Activated T-cell treated with anti-CD3 and anti-CD28 coated beads for 48 hours (primary cell): ENCODE measurements around the gene MRPS15.

Source experiments
- DNase-seq: peaks from one replicate; pipeline ENCODE4 v3.0.0-alpha.2; 2020; ENCODE audit warnings: low read depth

The MRPS15 gene

DNA sequence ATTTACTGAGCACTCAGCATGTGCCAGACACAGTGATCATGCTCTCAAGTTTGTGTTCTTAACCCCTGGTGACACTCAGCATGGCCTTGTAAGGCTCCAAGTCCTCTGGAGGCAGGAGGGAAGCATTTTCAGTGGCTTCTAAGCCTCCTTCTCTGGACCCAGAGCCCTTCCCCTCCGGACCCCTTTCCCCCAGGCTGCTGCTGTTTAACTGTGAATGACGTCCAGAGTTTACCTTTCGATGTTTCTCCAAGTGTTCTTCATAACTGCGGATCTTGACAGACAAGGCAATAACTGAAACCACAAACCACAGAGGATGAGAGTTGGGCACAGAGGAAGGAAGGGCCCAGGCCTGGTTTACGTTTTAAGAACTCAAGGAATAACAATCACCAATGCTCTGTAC is 6.5 kb downstream of the MRPS15 start:
- DNase-seq: no peak

DNA sequence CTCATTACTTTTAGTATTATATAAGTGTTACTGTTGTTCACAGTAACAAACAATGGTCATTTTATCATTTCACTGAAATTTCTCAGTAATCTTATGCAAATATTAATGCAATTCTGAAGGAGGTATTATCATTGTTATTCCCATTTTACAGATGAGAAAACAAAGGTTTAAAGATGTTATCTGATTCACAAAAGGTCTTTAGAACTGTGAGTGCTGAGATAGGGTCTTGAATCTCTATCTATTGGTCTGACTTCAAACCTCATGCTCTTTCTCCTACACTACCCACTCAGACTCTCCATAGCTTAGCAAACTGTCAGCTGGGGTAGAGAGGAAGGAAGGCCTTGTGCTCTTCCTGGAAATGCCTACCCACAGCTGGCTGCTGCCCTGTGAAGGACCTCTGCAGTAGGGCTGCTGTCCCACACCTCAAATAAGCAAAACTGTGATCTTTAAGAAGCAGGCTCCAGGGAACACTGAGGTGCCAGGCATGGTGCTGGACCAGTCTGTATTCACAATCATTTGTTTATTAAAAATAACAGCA is 7.7 kb downstream of the MRPS15 start:
- no peak for DNase-seq

DNA sequence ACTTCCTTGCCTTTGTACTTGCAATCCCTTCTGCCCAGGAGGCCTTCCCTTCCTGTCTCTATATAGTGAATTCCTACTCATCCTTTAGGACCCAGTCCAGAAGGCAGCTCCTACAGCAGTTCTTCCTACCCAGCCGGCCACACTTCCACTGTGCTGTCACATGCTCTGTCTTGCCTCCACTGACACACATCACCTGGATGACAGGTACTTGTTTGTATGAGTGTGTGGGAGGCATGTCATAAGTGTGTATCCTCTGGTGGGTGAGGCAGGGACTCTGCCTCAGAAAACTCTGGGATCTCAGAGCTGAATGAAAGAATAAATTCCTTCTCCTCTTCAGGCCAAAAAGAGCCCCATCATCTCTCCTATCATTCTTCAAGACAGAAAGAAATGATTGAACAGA is 8.8 kb downstream of the MRPS15 start:
- DNase-seq: no peak

DNA sequence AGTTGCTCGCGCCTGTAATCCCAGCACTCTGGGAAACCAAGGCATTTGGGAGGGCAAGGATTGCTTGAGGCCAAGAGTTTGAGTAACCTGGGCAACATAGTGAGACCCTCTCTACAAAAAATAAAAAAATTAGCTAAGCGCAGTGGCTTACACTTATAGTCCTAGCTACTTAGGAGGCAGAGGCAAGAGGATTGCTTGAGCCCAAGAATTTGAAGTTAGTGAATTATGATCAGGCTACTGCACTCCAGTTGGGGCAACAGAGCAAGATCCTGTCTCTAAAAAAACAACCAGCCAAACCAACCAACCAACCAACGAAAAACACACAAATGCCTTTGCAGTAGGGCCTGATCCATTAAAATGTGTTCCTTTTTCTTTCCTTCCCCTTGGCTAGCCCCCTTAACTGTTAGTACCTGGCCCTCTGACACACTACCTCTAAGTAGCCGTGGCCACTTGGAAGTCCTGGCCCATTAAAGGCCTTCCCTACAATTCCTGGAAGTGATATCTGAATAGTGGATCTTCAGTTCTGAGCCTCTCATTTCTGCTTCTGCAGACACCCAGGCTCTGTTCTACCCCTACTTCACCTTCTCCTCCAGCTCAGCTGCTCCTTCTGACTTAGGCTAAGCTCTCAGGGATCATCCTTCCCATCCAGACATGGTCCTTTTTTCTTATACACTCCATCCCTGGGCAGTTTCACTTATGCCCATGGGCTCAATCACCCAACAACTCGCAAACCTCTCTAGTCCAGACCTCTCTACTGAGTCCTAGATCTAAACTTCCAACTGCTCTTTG is 10.4 kb downstream of the MRPS15 start:
- no peak for DNase-seq

DNA sequence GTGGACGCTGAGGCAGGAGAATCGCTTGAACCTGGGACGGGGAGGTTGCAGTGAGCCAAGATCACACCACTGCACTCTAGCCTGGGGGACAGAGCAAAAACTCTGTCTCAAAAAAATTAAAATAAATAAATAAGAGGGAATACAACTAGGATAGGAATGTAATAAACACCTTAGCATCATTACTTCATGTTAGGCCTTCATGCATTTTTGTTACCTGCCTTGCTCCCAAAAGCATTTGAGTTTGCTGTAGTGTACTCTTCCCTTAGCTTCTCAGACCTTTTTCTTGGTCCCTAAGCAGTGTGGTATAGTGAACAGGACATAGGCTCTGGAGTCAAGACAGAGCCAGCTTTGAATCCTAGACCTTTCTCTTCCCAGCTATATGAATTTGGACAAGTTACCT is 11.1 kb downstream of the MRPS15 start:
- no peak for DNase-seq

DNA sequence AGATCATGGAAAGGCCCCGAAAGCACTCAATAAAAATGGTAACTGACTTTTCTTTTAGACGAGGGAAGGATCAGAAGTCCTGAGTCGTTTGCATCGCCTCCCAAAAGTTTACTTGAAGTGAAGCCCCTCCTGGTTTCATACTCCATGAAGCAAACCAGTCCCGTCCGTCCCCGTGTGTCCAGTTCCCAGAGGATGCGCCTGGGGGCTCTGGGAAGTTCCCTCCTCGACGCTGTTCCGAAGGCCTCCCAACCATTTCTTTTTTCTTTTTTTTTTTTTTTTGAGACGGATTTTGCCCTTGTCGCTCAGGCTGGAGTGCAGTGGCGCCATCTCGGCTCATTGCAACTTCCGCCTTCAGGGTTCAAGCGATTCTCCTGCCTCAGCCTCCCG is 13.3 kb downstream of the MRPS15 start:
- no peak for DNase-seq

DNA sequence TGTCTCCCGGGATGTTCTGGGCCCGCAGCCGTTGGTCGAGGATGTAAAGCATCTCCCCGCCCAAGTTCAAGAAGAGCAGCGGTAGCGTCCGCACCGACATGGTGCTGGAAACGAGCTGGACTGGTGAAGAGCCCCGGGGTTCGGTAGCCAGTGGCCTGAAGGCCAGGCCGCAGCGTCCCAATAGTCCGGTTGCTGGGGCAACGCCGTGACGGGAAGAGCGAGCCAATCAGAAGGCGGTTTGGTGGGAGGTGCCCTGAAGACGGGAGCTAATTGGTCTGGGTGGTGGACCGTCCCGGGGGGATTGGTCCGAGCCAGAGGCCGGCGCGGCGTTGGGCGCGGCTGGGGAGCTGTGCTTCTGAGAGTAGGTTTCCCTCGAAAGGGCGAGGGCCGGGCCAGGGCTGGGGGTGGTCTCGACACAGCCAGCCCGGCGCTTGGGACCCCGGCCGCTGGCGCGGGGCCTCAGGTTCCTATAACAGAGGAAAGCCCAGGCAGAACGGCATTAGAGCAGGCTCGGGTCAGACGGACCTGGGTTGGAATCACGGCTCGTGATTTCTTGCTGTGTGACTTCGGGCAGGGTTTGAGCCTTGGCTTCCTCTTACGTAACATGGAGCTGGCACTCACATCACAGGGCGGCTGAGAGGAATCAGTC is 13.8 kb downstream of the MRPS15 start, which contains the start of gene OSCP1:
OSCP1 (minus strand) TSS at position 182 of the 649 bp plus-strand sequence; CDS start at position 100, 82 bp downstream.
- peak; percentile 83 for DNase-seq

DNA sequence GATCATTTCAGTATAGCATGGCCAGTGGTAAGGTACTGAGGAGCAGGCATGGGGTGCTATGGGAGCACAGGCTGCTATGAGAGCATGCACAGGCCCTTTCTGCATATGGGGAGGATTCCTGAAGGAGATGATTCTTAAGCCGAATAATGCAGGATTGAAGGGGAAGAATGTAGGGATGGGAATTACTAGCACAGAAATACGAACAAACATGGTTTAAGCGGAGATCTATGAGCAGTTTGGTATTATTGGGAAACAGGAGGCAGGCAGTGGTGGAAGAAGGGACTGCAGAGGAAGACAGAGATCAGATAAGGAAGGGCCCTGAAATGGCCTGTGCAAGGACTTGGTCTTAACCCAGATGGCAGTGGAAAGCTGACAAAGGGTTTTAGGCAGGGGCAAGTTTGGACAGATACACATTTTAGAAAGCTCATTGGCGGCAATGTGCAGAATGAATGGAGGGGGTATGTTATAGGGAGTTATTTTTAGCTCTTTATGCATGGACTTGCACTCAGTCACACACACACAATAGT is 15.6 kb downstream of the MRPS15 start:
- DNase-seq: no peak

DNA sequence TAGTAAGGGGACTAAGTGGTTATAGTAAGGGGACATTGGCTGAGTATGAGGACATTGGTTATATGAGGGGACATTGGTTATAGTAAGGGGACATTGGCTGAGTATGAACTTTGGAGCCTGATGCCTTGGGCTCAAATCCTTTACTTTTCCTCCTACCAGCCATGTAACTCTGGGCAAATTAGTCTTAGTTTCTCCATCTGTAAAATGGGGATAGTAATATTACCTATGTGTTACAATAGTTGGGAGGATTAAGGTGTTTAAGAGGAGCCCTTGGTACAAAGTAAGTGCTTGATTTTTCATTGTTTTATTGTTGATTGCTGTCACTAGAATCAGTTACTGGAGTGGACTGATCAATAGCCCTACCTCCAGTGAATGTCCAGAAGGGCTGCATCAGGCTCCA is 16.7 kb downstream of the MRPS15 start:
- DNase-seq: no peak

DNA sequence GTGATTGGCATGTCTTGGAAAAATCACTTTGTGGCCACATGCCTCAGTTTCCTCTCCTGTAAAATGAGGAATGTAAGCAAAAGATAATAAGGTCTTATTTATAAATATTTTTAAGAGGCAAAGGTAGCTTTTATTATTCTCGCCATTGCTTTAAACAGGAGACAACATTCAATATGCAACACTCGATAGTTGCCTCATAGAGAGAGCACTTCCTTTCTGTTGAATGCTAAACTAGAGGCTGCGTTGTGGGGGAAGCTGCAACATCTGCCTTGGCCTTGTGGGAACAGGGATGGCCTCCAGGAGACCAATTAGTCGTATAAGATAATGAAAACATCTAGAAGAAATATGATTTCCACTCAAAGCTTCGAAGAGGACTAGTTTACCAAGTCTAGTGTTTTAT is 17.4 kb downstream of the MRPS15 start:
- no peak for DNase-seq

DNA sequence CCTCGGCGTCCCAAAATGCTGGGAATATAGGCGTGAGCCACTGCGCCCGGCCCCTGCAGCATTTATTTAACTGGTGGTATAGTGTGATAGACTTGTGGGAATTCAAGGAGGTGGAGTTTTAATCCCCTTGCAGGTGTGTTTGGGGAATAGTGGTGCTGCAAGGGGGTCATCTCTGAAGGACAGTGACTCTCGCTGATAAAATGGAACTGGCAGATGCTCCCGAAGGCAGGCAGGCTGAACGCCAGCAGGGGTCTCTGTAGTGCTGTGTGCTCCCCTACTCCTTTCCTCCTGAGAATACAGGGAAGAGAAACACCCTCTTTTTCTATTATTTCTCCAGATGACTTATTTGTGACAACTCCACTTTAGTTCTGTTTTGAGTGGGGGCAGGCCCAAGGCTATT is 17.9 kb downstream of the MRPS15 start:
- DNase-seq: no peak

DNA sequence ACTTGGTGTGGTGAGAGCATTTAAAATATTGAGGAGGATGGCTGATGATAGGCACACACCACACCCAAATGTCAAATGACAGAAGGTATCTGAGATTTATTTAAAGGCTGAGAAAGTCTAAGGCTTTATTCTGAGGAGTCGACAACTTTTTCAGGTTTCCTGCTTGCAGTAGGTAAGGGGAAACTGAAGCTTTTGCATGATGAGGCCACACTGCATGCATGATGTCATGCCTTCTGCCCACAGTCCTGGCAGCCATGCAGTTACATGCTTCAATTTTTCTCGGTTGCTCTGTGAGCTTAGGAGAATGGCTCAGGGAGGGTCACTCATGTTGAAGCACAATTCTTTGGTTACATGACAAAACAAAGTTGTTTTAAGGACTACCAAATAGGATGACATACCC is 20.9 kb downstream of the MRPS15 start:
- no peak for DNase-seq

DNA sequence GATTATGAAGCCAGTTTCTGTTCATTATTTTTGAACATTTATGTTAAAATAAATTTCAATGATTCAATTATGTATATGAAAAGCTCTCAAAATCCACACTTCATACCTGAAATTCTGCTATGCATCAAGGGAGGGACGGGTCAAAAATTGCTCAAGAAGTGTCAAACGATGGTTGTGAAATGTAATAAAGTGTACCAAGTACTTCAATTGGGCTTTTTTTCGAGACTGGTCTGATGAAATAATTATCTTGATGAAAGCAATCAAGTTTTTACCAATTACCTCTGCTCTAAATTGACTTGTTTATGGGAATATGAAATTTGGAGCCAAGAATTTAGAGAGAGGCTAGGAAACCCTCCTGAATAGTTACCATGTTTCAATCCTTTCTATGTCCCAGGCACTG is 21.8 kb downstream of the MRPS15 start:
- DNase-seq: no peak

DNA sequence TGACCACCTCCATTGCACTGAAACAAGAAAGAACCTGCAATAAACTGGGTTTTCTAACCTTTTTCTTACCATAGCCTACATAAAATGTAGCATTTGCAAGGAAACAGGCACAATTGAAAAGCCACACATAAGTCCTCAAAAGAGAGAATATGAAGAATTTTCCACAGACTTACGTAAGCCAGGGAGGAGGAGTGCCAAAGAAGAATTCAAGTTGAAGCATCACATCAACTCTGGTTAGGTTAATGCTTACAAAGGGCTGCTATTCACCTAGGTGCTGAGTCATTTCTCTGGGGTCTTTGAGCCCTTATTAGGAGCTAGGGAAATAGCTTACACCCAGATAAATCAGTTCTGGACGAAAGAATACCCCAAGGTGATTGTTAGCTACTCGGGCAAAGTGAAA is 23.5 kb downstream of the MRPS15 start:
- DNase-seq: no peak

DNA sequence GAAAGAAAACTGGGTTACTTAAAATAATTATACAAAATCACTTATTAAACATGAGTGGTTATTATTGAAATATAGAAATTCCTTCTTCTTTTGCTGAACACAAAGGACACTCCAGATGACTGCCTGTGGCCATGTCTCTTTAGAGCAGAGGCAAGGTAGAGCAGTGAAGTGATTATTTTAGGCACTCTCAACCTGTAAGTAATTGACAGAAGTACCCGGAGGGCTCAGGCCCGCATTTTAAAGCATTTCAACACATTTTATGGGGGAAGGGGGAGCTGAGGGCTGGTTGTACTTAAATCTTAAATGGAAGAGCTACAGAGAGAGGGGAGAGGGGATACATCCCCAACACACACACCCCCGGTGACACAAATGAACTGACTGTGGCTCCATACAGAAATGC is 24.1 kb downstream of the MRPS15 start:
- DNase-seq: no peak

DNA sequence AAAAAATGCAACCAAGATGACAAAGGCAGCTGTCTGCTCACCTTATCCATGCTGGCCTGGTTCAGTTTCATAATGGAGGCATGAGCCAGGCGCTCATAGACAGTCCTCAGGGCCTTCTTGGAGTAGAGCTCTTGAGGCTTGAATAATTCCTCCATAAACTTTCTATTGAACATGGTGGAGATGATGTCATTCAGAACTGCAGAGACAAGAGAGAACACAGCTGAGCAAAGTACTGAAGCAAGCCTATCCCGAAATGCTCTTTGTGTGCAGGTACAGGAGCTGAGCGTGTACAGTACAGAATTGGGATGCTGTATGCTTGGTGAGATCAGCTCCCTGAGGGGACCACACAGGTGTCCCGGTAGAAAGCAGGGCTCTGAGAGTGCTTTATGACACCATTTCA is 25.5 kb downstream of the MRPS15 start:
- DNase-seq: no peak

DNA sequence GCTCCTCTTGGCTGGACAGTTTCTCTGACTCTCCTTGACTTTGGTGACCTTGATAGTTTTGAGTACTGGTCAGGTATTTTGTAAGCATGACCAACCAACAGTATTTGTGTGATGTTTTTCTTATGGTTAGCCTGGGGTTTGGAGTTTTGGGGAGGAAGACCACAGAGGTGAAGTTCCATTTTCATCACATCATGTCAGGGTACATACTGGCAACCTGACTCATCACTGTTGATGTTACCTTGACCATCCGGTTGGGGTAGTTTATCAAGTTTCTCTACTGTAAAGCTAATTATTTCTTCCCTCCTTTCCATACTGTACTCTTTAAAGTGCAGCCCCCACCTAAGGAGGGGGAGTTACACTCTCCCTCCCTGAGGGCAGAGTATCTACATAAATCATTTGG is 27.4 kb downstream of the MRPS15 start:
- DNase-seq: no peak

DNA sequence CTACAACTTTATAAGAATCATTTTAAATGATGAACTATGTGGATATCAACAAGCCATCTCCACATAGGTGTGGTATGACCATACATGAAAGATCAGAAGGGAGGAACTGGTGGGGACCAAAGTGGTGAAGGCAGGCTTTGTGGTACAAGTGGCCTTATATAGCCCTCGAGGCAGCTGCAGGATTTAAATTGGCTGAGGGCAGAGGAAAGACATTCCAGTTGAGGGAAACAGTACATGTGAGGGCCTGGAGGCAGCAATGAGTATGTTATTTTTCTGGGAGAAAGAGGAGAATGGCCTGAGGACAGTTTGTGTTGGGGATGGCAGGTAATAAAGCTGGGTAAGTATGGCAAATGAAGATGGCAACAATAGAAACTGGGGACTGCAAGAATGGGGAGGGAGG is 31.1 kb downstream of the MRPS15 start:
- no peak for DNase-seq

DNA sequence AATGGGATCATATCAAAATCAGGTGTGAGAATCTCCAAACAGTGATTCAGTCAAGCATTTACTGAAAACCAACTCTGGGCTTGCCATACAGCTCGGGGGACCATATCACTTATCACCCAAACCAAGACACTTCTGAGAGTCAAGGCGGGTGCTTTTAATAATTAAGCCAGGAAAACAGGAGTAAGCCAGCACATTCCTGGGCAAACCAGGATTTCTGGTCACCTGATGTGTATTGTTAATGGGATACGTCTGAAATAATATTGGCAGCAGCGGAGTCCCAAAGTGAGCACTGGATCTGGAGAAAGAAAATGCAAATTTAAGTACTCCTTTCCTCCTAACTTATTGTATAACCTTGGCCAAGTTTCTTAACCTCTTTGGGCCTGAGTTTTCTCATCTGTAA is 31.6 kb downstream of the MRPS15 start:
- DNase-seq: no peak

DNA sequence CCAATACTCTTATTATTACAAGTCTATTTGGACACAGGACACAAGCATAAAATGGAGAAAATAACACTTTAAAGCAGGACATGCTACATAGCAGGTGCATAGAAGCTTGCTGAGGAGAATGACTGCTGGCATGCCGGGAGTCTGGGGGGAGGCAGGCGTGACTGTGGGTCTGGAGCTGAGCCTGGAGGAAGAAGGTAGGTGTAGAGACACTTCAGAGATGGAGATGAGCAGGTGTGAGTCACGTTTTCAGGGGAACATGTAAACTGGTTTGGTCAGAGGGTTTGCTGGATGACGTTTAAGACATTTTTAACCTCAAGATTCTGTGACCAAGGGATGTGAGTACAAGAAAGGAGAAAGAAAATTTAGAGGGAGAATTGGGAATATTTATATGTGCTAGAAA is 38.4 kb downstream of the MRPS15 start:
- no peak for DNase-seq

DNA sequence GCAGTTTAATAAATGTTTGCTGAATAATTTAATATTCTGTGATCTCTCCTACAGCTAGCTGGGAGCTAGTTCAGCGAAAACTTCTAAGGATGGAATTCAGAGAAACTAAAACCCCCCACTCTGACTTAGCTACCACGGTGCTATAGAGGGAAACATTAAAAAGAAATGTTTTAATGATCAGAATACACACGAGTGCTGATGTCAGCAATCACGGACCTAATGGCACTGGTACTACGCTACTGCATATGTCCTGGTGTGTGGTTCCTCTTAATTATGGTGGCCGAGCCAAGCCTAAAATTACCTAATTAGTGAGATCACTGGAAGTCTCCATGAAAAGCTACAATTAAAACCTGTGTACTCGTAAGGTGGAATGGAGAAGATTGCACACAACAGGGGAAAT is 42.5 kb downstream of the MRPS15 start:
- no peak for DNase-seq

DNA sequence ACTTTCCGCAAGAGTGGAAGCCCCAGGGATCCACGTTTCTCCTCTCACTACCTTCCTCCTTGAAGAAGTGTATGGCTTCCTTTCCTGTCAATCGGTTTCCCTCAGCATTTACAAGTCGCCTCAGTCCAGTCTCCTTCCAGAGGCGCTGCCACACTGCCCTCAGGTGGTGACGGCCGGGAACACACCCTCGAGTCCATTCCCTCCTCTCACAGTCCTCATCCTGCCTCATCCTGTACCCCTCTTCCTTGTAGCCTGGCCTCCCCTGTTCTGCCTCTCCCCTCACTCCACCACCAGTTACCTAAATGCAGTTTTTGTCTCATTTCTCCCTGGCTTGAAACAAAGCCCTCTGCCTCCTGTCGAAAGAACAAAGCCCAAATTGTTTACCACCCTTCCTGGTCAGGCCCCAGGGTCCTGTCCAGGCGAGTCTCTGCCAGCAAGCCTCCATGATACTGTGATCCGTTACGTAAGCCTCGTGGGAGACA is 43.3 kb downstream of the MRPS15 start:
- peak; percentile 86 for DNase-seq

DNA sequence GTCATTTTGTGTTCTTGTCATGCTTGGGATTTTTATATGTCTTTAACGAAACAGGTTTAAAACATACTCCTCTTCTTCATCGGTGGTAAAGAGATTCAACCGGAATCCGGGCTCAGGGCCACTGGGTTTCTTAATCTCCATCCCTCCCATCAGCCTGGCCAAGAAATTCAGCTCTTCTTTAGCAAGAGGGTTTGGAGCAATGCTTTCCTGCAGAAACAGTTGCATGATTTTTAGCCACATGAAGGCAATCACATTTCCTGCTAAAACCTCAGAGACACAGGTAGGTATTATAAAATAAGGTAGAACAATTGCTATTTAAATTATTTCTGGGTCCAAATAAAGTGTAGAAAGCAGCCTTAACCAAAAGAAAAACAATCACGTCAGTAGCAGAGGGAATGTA is 43.8 kb downstream of the MRPS15 start:
- DNase-seq: no peak
